MG63 (cell line): ENCODE data around the gene CELF4. TPM values are rescaled to one million over a fixed set of nuclear protein-coding genes. Genes with fewer than 3 reads are reported as not detected.
A peak's percentile ranks its signal among the peaks of the same experiment; 100 is the strongest.

Experiments
- DNase-seq: peaks from one replicate; pipeline ENCODE4 v3.0.0-alpha.2; 2020
- H3K27me3 ChIP-seq: fragments of 250-450 bp; sonication (Bioruptor Pico); 2 replicates; pipeline ENCODE4 v1.5.1; 2020; ENCODE audit warnings: mild to moderate bottlenecking, moderate library complexity
- H3K36me3 ChIP-seq: fragments of 250-450 bp; sonication (Bioruptor Pico); 2 replicates; pipeline ENCODE4 v1.5.1; 2020; ENCODE audit warnings: mild to moderate bottlenecking, moderate library complexity
- H3K4me3 ChIP-seq: fragments of 250-450 bp; sonication (Bioruptor Pico); 2 replicates; pipeline ENCODE4 v1.5.1; 2020; ENCODE audit warnings: mild to moderate bottlenecking, moderate library complexity
- H3K9me3 ChIP-seq: fragments of 250-450 bp; sonication (Bioruptor Pico); 2 replicates; pipeline ENCODE4 v1.5.1; 2020; ENCODE audit warnings: mild to moderate bottlenecking, moderate library complexity
- total RNA-seq: library from RNA; depleted of rRNA; stranded (reverse); fragments of >200 nt; shearing (Covaris generic); gene quantifications from 2 replicates; pipeline ENCODE4 v1.2.3, GENCODE V29; 2014; ENCODE audit warnings: low replicate concordance

CELF4 gene
- total RNA-seq, 1 experiment from 2014 or later = not detected

GRCh38 chr18:37247497-37248161 is 318.0 kb downstream of the CELF4 start:
- Histone ChIP-seq H3K9me3 (no peaks in the 10 kb centered on the region), H3K27me3 (no peaks in the 10 kb centered on the region), H3K36me3 (no peaks in the 10 kb centered on the region), H3K4me3 (no peak overlapping the region)
- DNase-seq = no peak

GRCh38 chr18:37246779-37247340 is 318.7 kb downstream of the CELF4 start:
- H3K27me3 ChIP-seq = no peaks in the 10 kb centered on the region
- H3K9me3 ChIP-seq = no peaks in the 10 kb centered on the region
- no peak for DNase-seq
- no peaks in the 10 kb centered on the region for H3K36me3 ChIP-seq
- H3K4me3 ChIP-seq = no peak overlapping the region

GRCh38 chr18:37244618-37245017 is 321.0 kb downstream of the CELF4 start:
- Histone ChIP-seq H3K27me3 (no peaks in the 10 kb centered on the region), H3K36me3 (no peaks in the 10 kb centered on the region), H3K4me3 (no peak overlapping the region), H3K9me3 (no peaks in the 10 kb centered on the region)
- no peak for DNase-seq

GRCh38 chr18:37243741-37244140 is 321.9 kb downstream of the CELF4 start:
- H3K9me3 ChIP-seq = no peaks in the 10 kb centered on the region
- H3K4me3 ChIP-seq = no peak overlapping the region
- no peak for DNase-seq
- H3K36me3 ChIP-seq = no peaks in the 10 kb centered on the region
- H3K27me3 ChIP-seq = no peaks in the 10 kb centered on the region

- no peak overlapping the region for H3K4me3 ChIP-seq
- DNase-seq = no peak
- H3K27me3 ChIP-seq = no peaks in the 10 kb centered on the region
- H3K36me3 ChIP-seq = no peaks in the 10 kb centered on the region
- no peaks in the 10 kb centered on the region for H3K9me3 ChIP-seq
Measured at GRCh38 chr18:37242826-37243560, 322.6 kb downstream of the CELF4 start.

GRCh38 chr18:37242091-37242490 is 323.5 kb downstream of the CELF4 start:
- Histone ChIP-seq H3K4me3 (no peak overlapping the region), H3K36me3 (no peaks in the 10 kb centered on the region), H3K9me3 (no peaks in the 10 kb centered on the region), H3K27me3 (no peaks in the 10 kb centered on the region)
- DNase-seq = no peak

GRCh38 chr18:37238282-37239108 is 327.1 kb downstream of the CELF4 start:
- no peaks in the 10 kb centered on the region for H3K36me3 ChIP-seq
- no peaks in the 10 kb centered on the region for H3K27me3 ChIP-seq
- no peak overlapping the region for H3K4me3 ChIP-seq
- no peaks in the 10 kb centered on the region for H3K9me3 ChIP-seq
- DNase-seq = no peak

GRCh38 chr18:37235583-37235982 is 330.0 kb downstream of the CELF4 start:
- Histone ChIP-seq H3K9me3 (no peaks in the 10 kb centered on the region), H3K36me3 (no peaks in the 10 kb centered on the region), H3K4me3 (no peak overlapping the region), H3K27me3 (no peaks in the 10 kb centered on the region)
- DNase-seq = no peak

GRCh38 chr18:37231251-37231650 is 334.3 kb downstream of the CELF4 start:
- H3K36me3 ChIP-seq = no peaks in the 10 kb centered on the region
- no peak for DNase-seq
- H3K27me3 ChIP-seq = no peaks in the 10 kb centered on the region
- no peaks in the 10 kb centered on the region for H3K9me3 ChIP-seq
- no peak overlapping the region for H3K4me3 ChIP-seq

GRCh38 chr18:37230768-37231167 is 334.8 kb downstream of the CELF4 start:
- H3K4me3 ChIP-seq = no peak overlapping the region
- no peaks in the 10 kb centered on the region for H3K27me3 ChIP-seq
- H3K9me3 ChIP-seq = no peaks in the 10 kb centered on the region
- no peaks in the 10 kb centered on the region for H3K36me3 ChIP-seq
- DNase-seq = no peak

GRCh38 chr18:37225279-37225678 is 340.3 kb downstream of the CELF4 start:
- H3K27me3 ChIP-seq = no peaks in the 10 kb centered on the region
- H3K4me3 ChIP-seq = no peak overlapping the region
- H3K9me3 ChIP-seq = no peaks in the 10 kb centered on the region
- H3K36me3 ChIP-seq = no peaks in the 10 kb centered on the region
- no peak for DNase-seq

- H3K27me3 ChIP-seq = no peaks in the 10 kb centered on the region
- no peaks in the 10 kb centered on the region for H3K9me3 ChIP-seq
- no peaks in the 10 kb centered on the region for H3K36me3 ChIP-seq
- H3K4me3 ChIP-seq = no peak overlapping the region
- peak; percentile 21 for DNase-seq
Measured at GRCh38 chr18:37222999-37223378, 342.6 kb downstream of the CELF4 start.

- peak; percentile 86 for DNase-seq
Measured at GRCh38 chr18:37222354-37222998, 343.1 kb downstream of the CELF4 start.

GRCh38 chr18:37219257-37219656 is 346.3 kb downstream of the CELF4 start:
- Histone ChIP-seq H3K4me3 (no peak overlapping the region), H3K27me3 (no peaks in the 10 kb centered on the region), H3K36me3 (no peaks in the 10 kb centered on the region), H3K9me3 (no peaks in the 10 kb centered on the region)
- no peak for DNase-seq

More at GRCh38 chr18:37222354-37222998, 343.1 kb downstream of the CELF4 start:
- H3K4me3 ChIP-seq = no peak overlapping the region
- no peaks in the 10 kb centered on the region for H3K9me3 ChIP-seq
- H3K36me3 ChIP-seq = no peaks in the 10 kb centered on the region
- no peaks in the 10 kb centered on the region for H3K27me3 ChIP-seq

- H3K9me3 ChIP-seq = no peaks in the 10 kb centered on the region
- H3K36me3 ChIP-seq = no peaks in the 10 kb centered on the region
- no peak for DNase-seq
- H3K27me3 ChIP-seq = no peaks in the 10 kb centered on the region
- H3K4me3 ChIP-seq = no peak overlapping the region
Measured at GRCh38 chr18:37218022-37218590, 347.5 kb downstream of the CELF4 start.

- H3K27me3 ChIP-seq = no peaks in the 10 kb centered on the region
- no peaks in the 10 kb centered on the region for H3K36me3 ChIP-seq
- no peak for DNase-seq
- no peak overlapping the region for H3K4me3 ChIP-seq
- H3K9me3 ChIP-seq = no peaks in the 10 kb centered on the region
Measured at GRCh38 chr18:37210781-37211180, 354.8 kb downstream of the CELF4 start.
